WERI-Rb-1 (cell line): ENCODE results near the gene AUH.

Experiments used
- DNase-seq: peaks from one replicate; pipeline ENCODE4 v3.0.0-alpha.2; 2020
- H3K27ac ChIP-seq: fragments of 250-450 bp; sonication (Bioruptor Pico); 2 replicates; pipeline ENCODE4 v1.5.1; 2020; ENCODE audit warnings: mild to moderate bottlenecking, moderate library complexity
- H3K27me3 ChIP-seq: fragments of 250-450 bp; sonication (Bioruptor Pico); 2 replicates; pipeline ENCODE4 v1.5.1; 2021; ENCODE audit warnings: mild to moderate bottlenecking, low read depth, moderate library complexity; ENCODE audit not compliant: insufficient read depth, severe bottlenecking
- H3K36me3 ChIP-seq: fragments of 250-450 bp; sonication (Bioruptor Pico); 2 replicates; pipeline ENCODE4 v1.5.1; 2020; ENCODE audit warnings: mild to moderate bottlenecking, moderate library complexity
- H3K4me3 ChIP-seq: 2 replicates; pipeline ENCODE4 v1.5.1; 2011; ENCODE audit warnings: low read depth, mild to moderate bottlenecking, control low read depth, low read length
- H3K9me3 ChIP-seq: fragments of 250-450 bp; sonication (Bioruptor Pico); 2 replicates; pipeline ENCODE4 v1.5.1; 2021; ENCODE audit warnings: mild to moderate bottlenecking, moderate library complexity; ENCODE audit not compliant: severe bottlenecking
- TF ChIP-seq, protein P1 (sequence below): IDR thresholded peaks from 2 replicates; pipeline ENCODE4 v1.5.1; 2011; ENCODE audit warnings: low read depth, mild to moderate bottlenecking, control low read depth, inconsistent platforms, low read length

AUH gene

DNA sequence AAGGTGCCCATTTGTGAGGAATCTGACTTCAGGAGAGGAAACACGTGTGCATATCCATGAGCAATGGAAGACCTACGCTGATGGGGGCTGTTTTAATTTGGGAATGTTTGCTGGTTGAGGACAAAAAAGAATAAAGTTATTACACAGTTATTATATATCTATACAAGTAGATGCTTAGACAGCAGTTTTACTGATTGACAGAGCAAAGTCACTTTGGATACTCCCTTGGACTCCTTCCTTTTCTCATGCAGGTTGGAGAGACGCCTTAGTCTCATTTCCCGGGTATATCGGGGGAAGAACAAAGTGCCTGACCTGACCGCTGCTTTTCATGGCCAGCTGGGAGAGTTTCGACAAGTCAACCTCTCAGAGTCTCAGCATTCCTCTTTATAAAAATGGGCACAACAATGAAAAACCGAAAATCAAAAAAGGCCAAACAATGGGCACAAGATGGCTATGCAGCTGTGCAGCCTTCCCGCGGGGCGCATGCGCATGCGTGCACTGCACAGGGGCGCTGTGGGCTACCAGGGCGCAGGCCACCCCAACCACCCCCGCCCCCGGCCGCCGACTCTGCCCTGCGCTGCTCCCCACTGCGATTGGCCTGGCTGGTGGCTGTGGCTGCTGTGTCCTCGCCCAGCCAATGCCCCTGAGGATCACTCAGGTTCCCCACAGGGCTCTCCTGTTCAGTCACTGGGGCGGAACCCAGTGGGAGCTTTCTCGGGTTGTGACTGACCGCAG is 43.8 kb upstream of the AUH start:
- TF ChIP-seq, protein P1, sequence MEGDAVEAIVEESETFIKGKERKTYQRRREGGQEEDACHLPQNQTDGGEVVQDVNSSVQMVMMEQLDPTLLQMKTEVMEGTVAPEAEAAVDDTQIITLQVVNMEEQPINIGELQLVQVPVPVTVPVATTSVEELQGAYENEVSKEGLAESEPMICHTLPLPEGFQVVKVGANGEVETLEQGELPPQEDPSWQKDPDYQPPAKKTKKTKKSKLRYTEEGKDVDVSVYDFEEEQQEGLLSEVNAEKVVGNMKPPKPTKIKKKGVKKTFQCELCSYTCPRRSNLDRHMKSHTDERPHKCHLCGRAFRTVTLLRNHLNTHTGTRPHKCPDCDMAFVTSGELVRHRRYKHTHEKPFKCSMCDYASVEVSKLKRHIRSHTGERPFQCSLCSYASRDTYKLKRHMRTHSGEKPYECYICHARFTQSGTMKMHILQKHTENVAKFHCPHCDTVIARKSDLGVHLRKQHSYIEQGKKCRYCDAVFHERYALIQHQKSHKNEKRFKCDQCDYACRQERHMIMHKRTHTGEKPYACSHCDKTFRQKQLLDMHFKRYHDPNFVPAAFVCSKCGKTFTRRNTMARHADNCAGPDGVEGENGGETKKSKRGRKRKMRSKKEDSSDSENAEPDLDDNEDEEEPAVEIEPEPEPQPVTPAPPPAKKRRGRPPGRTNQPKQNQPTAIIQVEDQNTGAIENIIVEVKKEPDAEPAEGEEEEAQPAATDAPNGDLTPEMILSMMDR = no peak
- peaks cover 15% of the 10 kb centered on the region for H3K36me3 ChIP-seq
- H3K9me3 ChIP-seq = no peaks in the 10 kb centered on the region
- H3K27ac ChIP-seq = no peak overlapping the region
- DNase-seq = no peak
- H3K4me3 ChIP-seq = no peak overlapping the region
- H3K27me3 ChIP-seq = no peaks in the 10 kb centered on the region

DNA sequence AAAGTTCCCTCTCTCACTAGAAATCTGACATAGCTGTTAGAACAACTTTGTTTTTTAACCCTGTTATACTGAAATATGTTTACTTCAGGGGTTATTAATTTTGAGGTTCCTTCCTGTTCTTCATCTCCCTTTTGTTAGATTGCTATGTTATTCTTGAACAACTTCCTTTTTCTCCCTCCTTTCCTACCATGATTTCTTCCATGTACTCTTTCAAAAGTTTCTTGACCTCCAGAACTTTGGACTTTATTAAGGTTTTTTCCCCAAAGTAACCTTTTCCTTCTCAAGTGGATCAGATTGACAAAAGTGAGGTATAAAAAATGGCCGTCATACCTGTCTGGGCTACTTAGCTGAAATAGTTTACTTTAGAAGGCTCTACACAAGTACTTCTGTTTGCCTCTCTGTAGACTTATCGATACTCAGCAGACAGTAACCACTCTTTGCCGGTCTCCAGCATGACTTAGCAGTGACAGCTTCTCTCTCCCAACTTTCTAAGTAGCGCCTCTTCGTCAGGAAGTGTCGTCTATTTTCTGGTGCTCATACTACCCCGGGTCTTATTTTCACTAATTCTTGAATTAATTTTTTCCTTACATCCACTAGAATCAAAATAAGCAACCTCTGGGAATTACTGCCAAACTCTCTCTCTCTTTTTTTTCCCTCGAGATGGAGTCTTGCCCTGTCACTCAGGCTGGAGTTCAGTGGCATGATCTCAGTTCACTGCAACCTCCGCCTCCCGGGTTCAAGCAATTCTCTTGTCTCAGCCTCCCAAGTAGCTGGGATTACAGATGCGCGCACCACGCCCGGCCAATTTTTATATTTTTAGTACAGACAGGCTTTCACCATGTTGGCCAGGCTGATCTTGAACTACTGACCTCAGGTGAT is 42.2 kb upstream of the AUH start:
- TF ChIP-seq, protein P1 = no peak
- Histone ChIP-seq H3K9me3 (no peaks in the 10 kb centered on the region), H3K4me3 (no peak overlapping the region), H3K36me3 (peaks cover 3% of the 10 kb centered on the region), H3K27me3 (no peaks in the 10 kb centered on the region), H3K27ac (no peak overlapping the region)
- DNase-seq = no peak

DNA sequence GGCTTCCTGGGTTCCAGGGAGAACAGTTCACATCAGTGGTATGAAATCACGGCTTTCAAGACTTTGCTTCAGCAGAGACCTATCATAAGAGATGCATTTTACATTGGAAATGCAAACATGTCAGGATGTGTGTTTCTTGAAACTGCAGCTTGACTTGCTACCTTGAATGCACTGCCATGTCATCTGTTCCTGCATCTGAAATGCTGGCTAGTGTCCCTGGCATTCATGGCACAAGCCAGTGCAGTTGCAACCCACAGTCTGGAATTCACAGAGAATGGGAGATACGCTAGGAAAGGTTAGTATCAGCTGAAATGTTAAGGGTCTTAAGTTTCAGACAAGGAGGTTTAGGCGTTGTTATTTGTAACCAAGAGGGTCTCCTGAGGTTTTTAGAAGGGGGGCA is 37.2 kb upstream of the AUH start:
- H3K27ac ChIP-seq = no peak overlapping the region
- no peaks in the 10 kb centered on the region for H3K36me3 ChIP-seq
- no peak for DNase-seq
- no peaks in the 10 kb centered on the region for H3K9me3 ChIP-seq
- no peaks in the 10 kb centered on the region for H3K27me3 ChIP-seq
- no peak overlapping the region for H3K4me3 ChIP-seq
- TF ChIP-seq, protein P1 = no peak

DNA sequence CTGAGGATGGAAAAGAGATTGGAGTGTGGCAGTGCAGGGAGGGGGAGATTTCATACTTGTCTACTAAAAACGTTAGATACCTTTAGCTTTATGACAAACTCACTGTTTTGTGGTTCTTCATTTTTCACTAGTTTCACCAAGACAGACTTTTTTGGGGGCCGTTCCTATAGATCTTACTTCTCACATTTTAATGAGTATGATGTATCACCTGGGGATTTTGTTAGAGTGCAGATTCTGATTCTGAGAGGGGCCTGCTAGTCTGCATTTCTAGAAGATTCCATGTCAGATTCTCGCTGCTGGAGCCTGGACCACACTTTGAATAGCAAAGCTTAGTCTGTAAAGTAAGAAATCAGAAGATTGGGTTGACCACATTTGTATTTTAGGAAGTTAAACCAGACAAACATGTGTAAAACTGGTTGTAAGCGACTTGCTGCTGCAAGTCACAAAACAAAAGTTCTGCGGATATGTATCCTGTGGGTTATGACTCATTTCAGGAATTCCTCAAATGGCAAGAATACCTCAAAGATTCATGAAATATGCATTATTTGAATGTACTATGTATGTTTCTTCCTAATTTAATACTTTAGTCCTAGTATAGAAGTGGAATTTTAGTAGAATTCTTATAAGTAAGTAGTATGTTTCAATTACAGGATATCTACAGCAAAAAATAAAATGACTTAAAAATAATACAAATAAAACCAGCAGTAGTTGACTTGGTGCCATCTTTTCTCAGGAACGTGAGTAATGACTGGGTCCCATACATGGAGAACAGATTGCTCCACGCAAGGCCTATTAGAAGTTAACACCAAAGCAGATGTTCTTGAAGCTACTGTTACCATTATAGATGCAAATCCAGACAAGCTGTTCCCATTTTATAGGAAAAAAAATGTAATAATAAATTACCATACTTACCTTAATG is 34.1 kb upstream of the AUH start:
- Histone ChIP-seq H3K9me3 (no peaks in the 10 kb centered on the region), H3K27ac (no peak overlapping the region), H3K27me3 (no peaks in the 10 kb centered on the region), H3K36me3 (no peaks in the 10 kb centered on the region), H3K4me3 (no peak overlapping the region)
- DNase-seq = no peak
- TF ChIP-seq, protein P1 = no peak

DNA sequence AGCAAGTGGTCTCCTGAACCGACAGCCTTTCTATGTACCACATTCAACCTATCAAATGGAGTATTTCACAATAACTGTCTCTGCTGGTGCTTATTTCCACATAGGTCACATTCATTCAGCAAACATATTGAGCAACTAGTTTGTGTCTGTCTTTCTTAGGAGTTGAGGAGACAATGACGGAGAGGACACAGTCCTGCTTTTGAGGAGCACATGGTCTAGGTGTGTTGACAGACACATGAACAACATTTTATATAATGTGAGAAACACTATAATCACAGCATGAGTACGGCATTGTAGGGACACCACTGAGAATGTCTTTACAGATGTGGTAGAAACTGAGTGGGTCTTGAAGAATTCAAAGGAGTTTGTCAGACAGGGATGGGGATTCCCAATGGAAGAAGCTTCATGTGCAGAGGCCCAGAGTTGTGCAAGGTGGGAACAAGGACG is 33.4 kb upstream of the AUH start:
- no peaks in the 10 kb centered on the region for H3K36me3 ChIP-seq
- no peaks in the 10 kb centered on the region for H3K9me3 ChIP-seq
- no peak for DNase-seq
- TF ChIP-seq, protein P1 = no peak
- no peak overlapping the region for H3K4me3 ChIP-seq
- no peaks in the 10 kb centered on the region for H3K27me3 ChIP-seq
- H3K27ac ChIP-seq = no peak overlapping the region
